HG03378 (cell line): ENCODE data around the gene NTM.

ENCODE experiments used
- ATAC-seq: cut with Tn5 transposase; IDR thresholded peaks from one replicate; pipeline ENCODE4 v1.9.1; 2021; ENCODE audit warnings: mild to moderate bottlenecking, moderate library complexity; ENCODE audit not compliant: unreplicated experiment

The NTM gene

DNA sequence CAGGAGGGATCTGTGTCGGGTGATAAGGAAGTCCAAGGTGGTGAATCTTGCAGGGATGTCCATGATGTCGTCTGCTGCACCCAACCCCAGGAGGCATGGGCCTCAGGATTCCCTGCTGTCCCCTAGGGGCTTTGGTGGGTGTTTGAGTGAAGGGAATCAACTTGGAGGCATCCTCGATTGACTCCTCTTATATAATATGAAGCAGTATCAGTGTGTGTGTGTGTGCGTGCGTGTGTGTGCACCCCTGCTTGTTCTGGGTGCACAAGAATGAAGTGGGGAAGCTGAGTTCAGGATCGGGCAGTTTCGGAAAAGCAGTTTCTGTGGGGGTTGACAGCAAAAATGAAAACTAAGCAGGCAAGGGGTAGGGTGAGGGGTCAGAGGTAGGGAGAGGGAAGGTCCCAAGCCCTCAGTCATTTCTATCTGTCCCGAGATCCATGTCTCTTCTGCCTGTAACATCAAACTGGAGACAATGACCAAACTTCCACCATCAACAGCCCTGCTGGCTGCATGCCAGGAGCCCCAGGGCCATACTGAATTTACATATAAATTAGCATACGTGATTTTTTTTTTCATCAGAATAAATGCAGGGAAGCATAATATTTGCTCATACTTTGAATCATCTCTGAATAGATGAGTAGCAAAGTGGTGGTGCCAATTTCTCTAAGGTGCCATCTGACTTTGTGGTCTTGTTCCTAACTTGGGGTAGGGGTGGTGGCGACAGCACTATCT lies 2.0 kb downstream of the NTM start:
- ATAC-seq: no peak

DNA sequence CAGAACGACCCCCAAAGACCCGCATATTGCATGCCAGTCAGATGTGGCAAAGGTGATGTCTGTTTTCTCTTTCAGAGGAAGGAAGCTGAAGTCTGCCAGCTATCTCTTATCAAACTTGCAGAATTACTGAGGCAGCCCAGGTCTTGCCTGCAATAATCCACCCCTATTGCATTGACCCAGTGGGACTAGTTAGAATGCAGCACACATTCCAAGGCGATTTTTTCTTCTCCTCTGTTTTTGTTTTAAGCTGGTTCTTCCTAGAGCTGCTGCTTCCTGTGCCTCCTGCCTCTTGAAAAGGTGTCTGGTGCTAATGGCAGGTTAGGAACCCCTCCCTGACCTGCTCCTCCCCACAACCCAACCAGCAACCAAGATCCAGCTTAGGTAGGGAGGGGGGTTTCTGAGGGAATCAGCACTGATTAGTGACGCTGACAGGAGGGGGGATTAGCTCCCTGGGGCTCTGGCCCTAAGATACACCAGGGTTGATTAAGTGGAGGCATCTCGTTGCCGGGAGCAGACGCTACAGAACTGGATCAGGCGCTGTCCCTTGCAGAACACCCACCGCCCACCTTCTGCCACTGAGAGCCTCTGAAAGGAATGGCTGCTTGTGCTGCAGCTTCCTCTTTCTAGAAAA lies 2.8 kb downstream of the NTM start:
- ATAC-seq: no peak

DNA sequence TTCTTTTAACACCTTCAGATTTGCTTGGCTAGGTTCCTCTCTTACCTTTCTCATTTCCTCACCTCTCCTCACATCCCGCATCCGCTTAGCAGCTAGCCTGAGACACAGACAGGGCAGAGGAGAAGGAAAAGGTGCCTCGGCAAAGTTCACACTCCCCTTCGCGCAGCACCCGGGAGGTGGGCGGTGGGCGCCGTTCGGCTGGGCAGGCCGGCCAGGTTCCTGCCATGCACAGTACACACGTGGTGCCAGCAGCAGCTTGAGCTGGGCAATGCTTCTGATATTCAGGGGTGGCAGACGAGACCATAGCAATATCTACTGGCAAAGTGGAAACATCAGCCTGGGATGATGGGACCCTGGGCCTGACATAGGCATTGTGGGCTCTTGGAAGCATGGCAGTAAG lies 3.3 kb downstream of the NTM start:
- no peak for ATAC-seq

DNA sequence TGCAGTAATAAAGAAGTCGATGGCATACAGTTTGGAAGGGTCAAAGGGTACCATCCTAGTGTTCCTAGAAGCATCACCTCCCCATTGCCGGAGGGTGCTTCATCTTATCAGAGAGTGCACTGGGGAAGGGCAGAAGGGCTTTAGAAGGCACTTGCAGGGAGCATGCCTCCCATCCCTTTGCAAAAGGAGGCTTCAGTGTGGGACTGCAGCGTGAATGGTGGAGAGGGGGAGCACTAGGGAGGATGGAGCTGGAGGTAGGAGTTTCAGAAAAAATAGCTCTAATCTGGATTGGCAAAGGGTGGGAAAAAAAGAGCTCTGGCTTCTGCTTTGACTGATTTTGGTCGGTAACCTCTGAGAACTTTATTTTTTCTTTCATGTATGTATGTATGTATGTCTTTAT lies 5.0 kb downstream of the NTM start:
- ATAC-seq: no peak

DNA sequence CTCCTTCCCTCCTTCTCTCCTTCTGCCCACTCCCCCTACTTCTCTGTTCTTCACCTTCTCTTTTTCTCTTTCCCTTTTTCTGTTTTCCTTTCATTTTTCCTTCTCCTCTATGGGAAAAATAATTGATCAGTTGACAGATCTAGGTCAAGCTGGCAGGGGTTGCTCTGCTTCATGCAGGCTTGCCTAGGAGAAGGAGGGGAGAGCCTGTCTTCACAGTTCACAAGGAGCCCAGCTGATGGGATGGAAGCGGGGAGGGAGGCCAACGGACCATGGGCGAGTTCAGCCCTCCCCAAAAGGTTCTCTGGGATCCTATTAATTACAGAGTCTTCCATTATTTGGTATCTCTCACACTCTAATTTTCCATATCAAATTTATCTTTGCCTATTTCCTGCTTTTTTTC lies 5.5 kb downstream of the NTM start:
- ATAC-seq: no peak

DNA sequence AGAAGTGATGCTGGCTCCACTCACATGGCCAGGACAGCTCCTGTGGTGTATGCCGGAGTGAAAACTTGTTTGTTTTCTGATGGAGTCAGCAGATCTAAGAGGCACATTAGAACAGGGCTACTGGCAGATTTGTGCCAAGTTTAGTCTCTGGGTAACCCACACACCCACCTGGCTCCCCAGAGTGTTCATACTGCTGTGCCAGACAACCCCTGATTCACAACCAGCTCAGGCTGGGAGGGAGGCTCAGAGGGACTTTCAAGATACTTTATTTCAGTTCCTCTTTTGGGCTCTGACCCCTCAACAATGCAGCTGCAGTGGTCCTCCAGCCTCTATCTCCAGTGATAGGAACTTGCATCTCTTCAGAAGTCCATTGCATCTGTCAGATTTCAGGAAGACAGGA lies 8.5 kb downstream of the NTM start:
- peak; percentile 79 for ATAC-seq

DNA sequence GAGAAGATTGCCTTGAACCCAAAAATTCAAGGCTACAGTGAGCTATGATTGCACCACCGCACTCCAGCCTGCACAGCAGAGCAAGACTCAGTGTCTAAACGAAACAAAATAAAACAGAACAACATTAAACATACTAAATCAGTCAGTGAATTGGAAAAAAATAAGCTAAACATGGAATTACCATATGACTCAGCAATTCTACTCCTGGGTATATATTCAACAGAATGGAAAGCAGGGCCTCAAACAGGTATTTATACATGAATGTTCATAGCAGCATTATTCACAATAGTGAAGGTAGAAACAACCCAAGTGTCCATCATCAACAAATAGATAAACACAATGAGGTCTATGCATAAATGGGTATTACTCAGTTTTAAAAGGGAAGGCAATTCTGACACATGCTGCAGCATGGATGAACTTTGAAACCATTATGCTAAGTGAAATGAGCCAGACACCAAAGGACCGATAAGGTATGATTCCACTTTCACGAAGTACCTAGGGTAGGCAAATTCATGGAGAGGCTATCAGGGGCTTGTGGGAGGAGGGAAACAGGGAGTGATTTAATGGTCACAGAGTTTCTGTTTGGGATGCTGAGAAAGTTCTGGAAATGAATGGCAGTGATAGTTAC lies 15.5 kb downstream of the NTM start:
- ATAC-seq: no peak

DNA sequence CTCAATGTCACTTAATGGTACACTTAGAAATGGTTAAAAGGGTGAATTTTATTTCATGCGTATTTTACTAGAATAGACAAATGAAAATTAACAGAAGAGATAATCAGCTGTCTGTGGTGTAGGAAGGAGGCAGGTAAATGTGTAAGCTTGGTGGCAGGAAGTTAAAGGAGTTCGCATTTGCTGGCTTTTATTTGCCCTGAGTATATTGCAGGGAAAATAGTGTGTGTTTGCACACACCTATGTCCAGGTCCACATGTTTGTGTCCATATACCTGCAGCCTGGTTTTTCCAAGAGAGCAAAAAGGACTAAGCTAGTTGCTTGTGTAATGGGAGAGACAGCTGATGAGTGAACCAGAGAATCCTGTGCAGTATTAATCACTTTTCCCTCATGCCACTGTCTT lies 16.0 kb downstream of the NTM start:
- no peak for ATAC-seq

DNA sequence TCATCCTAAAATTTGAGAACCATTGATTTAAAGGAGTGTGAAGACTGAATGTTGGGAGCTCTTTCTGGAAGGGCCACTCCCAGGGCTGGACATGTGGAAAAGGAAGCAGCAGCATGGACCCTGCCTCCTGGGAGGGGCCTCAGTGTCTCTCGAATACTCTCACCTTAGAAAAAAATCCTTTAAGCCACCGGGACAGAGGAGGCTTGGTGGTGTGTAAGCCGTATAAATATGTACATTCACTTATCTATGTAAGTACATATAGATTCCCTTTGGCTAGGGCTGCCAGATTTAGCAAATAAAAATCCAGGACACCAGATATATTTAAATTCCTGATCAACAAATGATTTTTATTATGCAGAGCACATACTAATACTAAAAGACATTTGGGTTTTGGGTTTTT lies 17.6 kb downstream of the NTM start:
- no peak for ATAC-seq

DNA sequence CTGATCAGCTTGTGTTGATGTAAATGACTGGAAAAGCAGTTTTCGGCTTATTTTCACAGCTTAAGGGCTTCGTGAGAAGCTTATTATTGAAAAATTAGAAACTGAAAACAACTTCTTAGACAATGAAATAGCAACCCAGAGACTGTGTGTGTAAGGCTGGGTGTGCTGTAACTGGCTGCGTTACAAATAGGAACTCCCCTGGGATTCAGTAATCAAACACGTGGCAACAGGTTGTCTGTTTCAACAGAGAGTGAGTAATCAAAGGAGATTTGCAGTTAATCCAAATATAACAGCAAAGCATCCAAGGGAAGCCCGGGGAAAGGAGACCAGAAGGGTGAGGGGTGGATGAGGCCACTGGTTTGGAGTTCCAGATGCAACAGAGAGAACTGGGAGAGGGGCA lies 19.2 kb downstream of the NTM start:
- no peak for ATAC-seq

DNA sequence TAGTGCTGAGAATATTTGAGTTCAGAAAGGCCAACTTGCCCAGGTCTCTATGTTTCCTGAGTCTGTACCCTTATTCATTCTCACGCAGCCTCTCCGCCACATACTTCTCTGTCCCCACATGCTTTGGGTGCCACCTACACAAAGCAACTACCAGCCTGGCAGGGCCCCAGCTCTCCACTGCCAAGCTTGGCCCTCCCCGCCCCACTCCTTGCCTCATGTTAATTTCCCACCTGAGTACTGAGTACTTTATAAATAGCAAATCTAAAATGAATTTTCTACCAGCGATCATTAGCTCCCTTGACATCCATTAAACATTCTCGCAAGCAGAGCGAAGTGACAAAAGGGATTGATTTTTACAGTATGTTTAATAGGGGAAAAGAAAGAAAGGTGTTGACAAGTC lies 20.8 kb downstream of the NTM start:
- no peak for ATAC-seq

DNA sequence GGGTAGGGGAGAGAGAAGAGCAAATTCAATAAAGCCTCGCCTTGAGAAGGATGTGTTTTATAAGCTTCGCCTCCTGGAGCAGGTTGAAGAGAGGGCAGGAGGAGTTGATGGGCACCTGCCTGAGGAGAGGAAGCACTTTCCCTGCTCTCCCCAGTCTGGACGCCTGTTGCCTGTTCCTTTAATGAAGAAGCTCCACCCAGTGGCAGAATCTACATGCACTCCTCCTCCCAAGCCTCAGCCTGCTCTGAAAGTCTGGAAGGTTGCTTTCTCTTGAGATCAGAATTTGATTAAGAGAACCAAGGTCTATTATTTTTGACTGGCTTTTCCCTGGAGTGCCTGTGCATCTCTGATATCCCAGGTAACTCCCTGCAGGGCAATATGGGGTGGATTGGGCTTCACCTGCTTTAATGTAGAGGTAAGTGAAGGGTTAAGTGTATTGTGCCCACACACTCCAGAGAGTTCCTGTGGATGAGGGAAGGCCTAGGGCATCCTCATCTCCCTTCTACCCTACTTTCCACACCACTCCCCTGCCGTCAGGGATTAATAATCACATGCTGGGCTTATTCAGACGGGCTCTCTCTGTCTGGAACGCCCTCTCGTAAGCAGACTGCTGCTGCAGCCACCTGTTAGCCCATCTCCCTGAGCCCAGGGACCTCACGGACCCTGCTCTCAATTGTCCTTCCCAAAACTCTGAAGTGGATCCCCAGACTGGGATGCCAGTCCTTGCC lies 22.3 kb downstream of the NTM start:
- no peak for ATAC-seq

DNA sequence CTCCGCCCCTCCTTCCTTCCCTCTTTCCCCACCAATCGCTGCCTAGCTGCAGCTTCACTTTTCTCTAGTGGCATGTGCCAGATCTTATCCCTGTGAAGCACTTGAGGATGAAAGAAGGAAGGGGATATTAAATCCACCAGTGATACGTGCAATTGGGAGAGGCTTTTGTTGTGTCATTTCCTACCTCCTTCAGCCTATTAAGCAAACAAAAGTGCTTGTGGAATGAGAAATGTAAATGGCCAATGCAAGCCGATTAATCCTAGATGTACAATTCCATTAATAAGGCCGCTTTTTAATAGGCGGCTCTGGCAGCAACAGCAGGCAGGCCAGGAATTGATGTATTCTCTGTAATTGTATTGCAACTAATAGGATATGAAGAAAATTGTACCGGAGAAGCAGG lies 23.3 kb downstream of the NTM start:
- no peak for ATAC-seq

DNA sequence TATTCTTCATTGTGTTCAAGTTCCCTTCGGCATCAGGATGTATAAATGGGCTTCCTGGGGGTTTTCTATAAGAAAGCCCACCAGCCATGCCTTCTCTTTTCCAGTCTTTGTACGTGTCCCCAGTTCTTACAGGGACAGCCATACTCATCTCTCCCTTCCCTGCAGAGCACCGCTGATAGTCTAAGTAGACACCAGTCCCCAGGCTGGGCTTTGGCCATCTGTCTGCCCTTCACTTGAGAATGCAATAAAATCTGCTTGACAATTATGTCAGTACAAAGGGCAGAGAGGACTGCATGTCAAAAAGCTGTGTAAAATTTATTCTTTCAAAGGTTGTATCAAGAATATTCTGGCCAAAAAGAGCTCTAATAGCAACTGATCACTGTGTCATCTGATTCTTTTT lies 27.3 kb downstream of the NTM start:
- ATAC-seq: no peak

DNA sequence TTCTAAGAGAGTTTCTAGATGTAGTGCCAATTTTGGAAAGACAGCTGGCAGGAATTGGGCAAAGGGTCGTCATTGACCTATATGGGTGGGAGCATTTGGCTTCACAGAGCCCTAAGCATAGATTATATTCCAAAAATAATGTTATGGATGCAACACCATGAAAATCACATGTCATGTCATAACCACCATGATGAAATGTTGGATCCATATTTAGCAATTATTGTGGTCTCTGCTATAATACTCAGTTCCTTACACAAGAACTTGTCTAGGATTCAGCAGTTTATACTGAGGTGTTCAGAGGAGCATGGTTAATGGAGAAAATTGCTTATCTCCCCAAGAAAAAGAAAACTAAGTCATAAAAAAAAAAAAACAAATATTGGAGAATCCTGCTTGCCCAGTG lies 31.6 kb downstream of the NTM start:
- ATAC-seq: no peak

DNA sequence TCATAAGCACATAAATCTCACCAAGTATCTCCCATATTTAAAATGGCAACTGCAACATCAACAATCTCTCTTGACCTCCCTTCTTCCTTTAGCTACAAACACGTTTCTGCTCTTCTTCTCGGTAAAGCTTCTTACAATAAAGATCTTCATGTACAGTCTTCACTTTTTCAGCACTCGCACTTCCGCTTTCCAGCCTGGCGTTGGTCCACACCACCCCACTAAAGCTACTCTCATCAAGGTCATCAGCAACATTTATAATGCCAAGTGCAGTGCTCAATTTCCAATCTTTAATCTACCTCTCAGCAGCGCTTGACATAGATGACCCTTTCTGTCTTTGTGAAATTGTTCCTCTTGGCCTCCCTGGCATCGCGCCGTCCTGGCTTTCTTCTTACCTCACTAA lies 33.6 kb downstream of the NTM start:
- no peak for ATAC-seq

DNA sequence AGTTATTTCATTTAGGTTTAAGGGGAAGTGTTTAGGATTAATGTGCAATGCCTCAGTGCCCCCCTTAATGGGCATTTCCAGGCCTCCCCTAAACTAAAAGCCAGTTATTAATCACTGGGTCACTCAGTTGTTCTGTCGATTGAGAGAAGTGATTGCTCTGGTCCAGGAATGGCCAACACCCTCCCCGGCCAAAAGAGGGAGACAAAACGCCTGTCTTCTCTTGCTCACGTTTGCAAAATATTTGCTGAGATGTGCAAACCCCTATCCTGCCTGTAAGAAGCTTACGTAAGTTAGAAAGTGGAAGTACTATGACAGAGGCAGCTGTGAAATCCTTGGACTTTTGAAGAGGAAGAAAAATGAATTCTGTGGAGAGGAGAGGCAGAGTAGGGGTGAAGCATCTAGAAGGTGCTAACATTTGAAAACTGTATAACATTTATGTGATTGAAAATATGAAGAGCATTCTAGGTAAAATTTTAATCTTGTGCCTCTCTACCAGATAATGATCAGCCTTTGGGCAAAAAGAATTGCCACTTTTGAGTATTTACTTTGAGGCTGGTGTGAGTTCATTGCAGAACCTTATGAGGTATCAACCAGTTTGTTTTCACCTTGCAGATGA lies 37.7 kb downstream of the NTM start:
- no peak for ATAC-seq

DNA sequence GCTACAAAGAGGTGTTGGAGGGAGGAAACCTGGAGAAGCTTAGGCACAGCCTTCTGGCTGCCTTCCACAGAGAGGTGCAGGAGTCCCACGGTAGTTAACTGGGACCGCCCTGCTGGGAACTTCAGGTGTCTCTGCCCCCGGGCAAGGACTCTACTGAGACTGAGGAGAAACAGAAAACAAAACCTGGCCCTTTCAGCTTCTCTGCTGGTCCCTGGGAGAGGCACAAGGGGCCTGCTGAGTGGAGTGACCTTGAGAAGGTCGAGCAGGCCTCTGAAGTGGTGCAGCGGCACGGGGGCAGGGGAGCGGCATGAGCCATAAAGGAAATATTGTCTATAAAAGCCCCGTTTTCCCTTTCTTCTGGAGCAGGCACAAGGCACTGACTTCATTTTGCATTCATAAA lies 38.9 kb downstream of the NTM start:
- ATAC-seq: no peak

DNA sequence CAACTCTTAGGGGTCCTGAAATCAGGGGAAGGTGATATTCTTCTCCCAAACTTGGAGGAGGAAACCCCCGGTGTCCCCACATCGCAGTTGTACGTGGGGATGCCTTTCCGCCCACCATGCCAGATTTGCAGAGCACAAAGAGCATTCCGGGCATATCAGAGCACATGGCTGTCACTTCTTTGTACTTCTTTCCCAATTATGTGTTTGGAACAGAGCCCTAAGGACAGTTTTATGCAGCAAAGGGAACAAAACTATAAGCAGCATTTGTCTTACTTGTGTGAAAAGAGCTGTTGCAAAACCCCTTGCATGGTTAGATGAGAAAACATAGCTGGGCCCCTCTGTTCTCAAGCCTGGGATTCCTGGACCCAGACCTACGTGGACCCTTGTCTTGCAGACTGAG lies 41.2 kb downstream of the NTM start:
- ATAC-seq: no peak

DNA sequence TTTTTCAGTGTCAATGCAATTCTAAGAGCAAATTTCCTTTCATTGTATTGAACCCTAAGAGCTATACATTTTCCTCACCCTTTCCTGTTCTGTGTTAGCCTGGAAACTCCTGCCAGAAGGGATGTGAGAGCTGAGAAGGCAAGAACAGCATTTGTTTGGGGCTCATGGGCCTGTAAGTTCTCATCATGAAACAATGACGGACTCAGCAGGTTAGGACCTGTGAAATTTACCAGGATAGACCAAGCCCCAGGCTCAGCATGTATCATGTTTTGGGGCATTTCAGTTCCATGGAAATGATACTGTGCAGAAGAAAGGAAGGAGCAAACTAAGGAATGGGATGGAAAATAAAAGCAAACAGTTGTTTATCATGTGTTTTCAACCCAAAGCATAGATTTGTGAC lies 41.6 kb downstream of the NTM start:
- ATAC-seq: no peak

DNA sequence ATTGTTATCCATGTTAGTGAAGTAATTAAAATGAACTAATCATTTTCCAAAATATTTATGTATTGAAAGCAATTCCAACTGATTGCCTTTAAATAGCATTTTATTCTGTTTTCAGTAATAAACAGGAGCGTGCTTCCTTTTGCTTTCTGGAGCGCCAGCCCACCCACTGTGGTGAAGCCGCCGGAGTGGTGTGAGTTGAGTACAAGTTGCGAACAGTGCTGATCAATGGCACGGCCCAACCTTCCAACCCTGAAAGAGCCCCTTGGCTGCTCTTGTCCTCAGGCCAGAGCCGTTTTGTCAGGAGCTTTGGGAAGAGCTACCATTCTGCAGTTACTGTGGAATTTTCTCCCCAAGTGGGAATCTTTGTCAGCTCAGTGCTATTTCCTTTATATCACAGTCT lies 42.8 kb downstream of the NTM start:
- ATAC-seq: no peak
